Lower leg skin (tissue), 3 donors: Measurements from ENCODE around the gene DRD5.
"Not testable (repeated sequence)": the region's sequence is repeated elsewhere in the genome, so short reads cannot be mapped to it uniquely, and the experiment has no call there.

Experiments used
- CTCF ChIP-seq, 3 donors: fragments of 450-650 bp; IDR thresholded peaks; one replicate each; pipeline ENCODE4 v1.5.1; 2016; ENCODE audit warnings: antibody characterized with exemption in 3 of 3, mild to moderate bottlenecking in 3 of 3, moderate library complexity in 2 of 3
- POLR2A ChIP-seq, 2 donors: fragments of 450-650 bp; IDR thresholded peaks; one replicate each; pipeline ENCODE4 v1.6.1; 2016 to 2017; ENCODE audit warnings: antibody characterized with exemption in 2 of 2, mild to moderate bottlenecking in 1 of 2, moderate library complexity in 1 of 2

- TF ChIP-seq CTCF, POLR2A (IDR thresholded peaks at IDR 0.05): not testable (repeated sequence)
Measured at GRCh38 chr4:9732256-9732655, 49.2 kb upstream of the DRD5 start.
